ENCODE measurements around the gene MBD5.
"Not testable (repeated sequence)": the region's sequence is repeated elsewhere in the genome, so short reads cannot be mapped to it uniquely, and the experiment has no call there.

Gene MBD5

DNA sequence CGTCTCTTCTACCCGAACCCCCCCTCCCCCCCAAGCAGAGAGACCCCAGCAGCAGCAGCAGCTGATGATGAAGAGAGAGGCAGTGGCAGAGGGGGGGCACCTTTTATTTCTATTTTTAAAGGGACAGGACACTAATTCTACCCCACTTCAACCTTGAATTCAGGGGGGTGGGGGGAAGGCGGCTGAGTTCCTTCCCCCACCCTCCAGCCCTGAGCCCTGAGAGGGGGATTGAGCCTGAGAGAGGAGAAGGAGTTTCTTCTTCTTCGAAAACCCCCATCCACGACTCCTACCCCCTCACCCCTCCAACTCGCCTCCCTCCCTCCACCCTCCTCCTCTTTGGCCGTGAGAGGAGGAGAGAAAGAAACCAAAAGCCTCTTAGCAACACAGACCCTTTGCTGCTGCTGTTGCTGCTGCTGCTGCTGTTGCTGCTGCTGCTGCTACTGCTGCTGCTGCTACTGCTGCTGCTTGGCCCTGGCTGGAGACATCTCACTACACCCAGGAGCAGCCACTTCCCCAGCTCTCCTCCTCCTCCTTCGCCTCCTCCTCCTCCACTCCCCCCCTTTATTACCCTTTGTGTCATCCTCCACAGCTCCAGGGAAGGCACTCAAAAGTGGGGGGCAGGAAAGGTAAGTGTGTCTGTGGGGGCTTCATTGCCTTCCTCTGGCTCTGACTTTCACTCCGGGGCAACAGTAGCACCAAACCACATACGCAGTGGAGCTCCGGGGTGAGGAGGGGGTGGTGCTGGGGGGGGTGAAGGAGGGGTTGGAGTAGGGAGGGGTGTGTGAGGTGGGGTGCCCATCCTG lies at the start of gene MBD5:
TSS of gene MBD5 (plus strand) at position 33 of the 803 bp plus-strand sequence.
- DNase-seq (ENCODE audit: low spot score), result peak; percentile 53

DNA sequence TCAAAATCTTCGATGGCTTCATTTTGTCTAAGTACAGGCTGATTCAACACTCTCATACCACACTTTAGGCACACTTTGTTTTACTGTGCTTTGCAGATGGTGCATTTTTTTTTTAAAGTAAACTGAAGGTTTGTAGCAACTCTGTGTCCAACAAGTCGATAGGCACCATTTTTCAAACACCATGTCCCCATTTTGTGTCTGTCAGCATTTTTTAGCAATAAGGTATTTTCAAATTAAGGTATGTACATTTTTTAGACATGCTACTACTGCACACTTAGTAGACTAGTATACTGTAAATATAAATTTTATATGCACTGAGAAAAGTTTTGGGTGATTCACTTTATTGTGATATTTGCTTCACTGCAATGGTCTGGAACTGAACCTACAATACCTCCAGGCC lies 44.8 kb upstream of the MBD5 start:
- DNase-seq (ENCODE audit: low spot score), result no peak

DNA sequence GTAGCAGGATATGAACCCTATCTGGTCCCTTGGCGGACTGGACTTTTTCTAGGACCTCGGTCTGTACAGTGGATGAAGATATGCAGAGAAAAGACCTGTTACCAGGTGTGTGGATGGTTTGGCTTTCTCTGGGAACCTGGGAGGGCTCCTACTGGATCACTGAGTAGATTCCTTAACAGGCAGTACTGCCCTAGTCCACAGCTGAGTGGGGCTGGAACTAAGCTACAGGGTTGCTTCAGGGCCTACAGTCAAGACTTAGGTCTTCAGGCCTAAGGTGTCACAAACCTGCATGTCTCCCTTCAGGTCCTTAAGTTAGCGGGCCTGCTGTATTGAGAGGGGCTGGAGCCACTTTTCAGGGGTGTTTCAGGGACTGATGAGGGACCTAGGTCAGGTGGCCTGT lies 43.2 kb upstream of the MBD5 start:
- DNase-seq (ENCODE audit: low spot score), result no peak

DNA sequence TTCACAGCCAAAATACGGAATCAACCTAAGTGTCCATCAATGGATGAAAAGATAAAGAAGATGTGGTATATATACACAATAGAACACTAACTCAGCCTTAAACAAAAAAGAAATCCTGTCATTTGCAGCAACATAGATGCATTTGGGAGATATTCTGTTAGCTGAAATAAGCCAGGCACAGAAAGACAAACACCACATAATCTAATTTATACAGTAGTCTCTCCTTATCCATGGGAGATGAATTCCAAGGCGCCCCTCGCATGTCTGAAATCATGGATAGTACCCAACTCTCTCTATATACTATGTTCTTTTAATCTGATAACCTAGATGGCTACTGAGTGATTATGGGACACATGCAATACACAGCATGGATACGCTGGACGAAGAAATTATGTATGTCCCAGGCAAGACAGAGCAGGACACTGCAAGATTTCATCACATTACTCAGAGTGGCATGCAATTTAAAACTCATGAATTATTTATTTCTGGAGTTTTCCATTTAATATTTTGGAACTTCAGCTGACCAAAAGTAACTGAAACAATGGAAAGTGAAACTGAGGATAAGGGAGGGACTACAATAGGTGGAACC lies 39.9 kb upstream of the MBD5 start:
- DNase-seq (ENCODE audit: low spot score), result no peak

DNA sequence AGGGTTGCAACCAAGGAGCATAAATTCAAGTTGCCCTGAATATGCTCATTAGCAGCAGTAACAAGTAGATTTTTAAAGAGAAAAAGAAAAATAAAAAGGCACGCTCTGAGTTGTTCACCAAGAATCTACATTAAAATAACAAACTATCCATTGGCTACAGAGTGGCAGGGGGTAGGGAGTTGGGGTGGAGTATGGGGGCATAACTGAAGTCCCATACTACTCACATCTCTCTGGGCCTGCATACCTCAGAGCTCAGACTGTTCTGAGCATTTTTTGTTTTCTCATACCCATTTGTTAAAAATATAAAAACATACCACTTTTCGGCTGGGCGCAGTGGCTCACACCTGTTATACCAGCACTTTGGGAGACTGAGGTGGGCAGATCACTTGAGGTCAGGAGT lies 31.8 kb upstream of the MBD5 start:
- DNase-seq (ENCODE audit: low spot score), result no peak

DNA sequence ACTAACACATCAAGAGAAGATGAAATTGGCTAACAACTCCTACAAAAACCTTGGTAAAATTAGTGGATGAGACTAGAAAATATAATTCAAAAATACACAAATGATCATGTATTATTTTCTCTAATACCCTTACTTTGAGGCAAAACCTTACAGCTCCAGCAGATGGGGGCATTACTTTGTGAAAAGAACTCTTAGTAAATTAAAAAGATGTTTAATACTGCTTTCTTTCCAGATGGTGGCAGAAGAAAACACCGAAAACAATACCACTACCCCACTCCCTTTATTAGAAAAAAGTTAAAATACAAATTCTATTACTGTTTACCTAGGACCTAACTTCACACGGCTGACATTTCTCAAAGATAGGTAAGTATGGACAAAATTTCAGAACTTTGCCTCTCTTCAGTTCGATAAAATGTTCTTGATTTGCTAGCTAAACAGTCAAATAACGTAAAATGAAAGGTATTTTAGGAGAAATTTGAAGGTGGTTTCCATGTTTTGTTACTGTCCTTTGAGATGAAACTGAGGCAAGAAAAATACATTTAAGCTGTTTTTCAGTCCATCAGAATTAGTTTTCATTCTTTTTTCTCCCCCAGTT lies 31.0 kb upstream of the MBD5 start:
- DNase-seq (ENCODE audit: low spot score), result peak; percentile 36

DNA sequence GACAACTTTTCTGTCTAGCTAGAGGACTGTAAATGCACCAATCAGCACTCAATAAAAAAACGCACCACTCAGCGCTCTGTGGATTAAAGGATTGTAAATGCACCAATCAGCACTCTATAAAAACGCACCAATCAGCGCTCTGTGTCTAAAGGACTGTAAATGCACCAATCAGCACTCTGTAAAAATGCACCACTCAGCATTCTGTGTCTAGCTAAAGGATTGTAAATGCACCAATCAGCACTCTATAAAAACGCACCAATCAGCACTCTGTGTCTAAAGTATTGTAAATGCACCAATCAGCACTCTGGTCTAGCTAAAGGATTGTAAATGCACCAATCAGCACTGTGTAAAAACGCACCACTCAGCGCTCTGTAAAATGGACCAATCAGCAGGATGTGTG lies 25.9 kb upstream of the MBD5 start:
- not testable (repeated sequence) for DNase-seq (ENCODE audit: low spot score)

DNA sequence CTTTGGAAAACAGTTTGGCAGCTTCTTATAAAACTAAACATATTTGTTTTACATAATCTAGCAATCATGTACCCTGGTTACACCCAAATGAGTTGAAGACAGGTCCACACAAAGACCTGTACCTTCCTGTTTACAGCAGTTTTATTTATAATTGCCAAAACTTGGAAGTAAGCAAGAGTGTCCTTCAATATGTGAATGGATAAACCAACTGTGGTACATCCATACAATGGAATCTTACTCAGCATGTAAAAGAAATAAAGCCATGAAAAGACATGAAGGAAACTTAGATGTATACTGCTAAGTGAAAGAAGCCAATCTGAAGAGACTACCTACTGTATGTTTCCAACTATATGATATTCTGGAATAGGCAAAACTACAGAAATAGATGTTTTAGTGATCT lies 24.1 kb upstream of the MBD5 start:
- no peak for DNase-seq (ENCODE audit: low spot score)

DNA sequence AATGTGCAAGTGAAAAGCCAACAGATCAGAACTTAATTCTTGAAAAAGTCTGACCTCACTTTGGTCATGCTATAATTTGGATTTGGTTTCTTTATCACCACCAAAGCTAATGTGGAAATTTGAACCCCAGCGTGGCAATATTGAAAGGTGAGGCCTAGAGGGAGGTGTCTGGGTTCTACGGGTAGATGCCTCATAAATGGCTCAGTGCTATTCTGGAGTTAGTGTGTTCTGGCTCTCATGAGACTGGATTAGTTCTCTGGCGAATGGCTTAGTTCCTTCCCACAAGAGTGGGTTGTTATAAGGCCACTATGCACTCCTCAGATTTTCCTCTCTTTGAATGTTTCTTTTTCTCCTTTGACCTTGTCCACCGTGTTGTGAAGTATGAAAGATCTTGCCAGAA lies 22.7 kb upstream of the MBD5 start:
- DNase-seq (ENCODE audit: low spot score), result no peak

DNA sequence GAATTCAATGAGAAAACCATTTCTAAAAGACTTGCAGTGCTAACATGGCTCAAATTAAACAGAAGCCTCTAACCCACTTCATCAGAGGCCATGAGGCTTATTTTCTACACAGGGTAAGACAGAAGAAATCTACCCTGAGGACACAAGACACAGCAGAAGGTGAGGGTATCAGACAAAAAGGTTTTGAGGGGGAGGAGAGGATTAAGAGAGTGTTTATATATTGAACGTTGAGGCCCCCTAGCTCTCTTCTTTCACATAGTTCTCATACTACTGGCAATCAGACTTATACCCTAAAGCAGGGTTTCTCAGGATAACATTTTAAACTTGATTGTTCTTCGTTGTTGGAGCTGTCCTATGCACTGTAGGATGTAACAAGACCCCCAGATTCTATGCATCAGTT lies 21.8 kb upstream of the MBD5 start:
- no peak for DNase-seq (ENCODE audit: low spot score)

DNA sequence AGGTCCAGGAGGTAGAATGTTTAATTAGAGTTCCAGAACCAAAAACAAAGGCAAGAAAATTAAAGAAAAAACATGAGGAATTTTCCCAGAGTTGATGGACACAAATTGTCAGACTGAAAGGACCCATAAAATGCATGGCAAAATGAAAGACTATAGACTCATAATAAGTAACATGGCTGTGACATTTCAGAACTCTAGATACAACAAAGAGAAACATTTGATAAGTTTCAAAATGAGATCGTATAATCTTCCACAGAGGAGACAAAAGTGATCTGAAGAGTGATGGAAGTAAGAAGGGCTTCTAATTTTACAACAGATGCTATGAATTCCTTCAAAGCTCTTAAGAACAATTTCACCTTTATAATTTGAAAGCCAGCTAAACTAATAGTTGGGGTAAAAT lies 20.8 kb upstream of the MBD5 start:
- DNase-seq (ENCODE audit: low spot score), result no peak

DNA sequence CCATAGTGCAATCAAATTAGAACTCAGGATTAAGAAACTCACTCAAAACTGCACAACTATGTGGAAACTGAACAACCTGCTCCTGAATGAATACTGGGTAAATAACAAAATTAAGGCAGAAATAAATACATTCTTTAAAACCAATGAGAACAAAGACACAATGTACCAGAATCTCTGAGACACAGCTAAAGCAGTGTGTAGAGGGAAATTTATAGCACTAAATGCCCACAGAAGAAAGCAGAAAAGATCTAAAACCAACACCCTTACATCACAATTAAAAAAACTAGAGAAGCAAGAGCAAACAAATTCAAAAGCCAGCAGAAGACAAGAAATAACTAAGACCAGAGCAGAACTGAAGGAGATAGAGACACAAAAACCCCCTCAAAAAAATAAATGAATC lies 18.5 kb upstream of the MBD5 start:
- DNase-seq (ENCODE audit: low spot score), result not testable (repeated sequence)

DNA sequence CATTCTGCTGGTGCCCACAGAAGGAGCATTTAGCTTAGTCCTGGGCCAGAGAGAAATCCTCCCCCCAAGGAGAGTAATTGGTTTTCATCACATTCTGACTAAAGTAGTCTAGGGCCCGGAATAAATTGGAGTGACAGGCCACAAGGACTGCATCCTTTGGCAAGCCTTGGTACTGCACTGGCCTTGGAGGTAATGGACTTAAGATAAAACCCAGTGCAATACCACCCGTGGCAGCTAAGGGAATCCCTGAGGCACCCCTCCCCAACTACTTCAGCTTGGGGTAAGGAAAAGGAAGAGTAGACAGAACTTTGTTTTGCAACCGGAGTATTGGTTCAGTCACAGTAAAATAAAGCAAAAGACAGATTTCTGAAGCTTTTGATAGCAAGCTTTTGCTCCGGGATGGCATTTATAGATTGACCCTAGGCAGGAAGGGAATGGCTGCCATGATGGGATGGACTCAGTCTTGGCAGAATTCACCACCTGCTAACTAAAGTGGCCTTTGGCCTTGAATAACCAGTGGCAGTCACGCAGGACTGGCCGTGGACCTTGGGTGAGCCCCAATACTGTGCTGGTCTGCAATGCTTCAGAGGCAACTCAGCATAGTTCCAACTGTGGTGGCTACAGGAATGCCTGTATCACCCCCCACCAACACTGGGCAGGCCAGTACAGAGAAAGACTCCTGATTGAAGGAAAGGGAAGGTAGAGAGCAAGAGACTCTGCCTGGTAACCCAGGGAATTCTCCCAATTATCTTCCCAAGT lies 14.5 kb upstream of the MBD5 start:
- DNase-seq (ENCODE audit: low spot score), result no peak

DNA sequence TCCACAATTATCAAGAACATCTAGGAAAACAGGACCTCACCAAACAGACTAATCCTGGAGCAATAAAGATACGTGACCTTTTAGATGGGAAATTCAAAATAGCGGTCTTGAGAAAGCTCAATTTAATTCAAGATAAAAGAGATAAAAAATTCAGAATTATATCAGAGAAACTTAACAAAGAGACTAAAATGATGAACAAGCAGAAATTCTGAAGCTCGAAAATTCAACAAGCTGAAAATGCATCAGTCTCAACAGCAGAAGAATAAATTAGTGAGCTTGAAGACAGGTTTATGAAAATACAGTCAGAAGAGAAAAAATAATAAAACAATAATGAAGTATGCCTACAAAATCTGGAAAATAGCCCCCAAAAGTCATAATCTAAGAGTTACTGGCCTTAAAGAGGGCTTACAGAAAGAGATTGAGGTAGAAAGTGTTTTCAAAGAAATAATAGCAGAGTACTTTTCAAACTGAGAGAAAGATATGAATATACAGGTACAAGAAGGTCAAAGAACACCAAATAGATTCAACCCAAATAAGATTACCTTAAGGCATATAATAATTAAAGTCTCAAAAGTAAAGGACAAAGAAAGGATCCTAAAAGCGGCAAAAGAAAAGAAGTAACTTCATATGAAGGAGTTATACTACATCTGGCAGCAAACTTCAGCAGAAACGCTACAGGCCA lies 13.5 kb upstream of the MBD5 start:
- DNase-seq (ENCODE audit: low spot score), result no peak

DNA sequence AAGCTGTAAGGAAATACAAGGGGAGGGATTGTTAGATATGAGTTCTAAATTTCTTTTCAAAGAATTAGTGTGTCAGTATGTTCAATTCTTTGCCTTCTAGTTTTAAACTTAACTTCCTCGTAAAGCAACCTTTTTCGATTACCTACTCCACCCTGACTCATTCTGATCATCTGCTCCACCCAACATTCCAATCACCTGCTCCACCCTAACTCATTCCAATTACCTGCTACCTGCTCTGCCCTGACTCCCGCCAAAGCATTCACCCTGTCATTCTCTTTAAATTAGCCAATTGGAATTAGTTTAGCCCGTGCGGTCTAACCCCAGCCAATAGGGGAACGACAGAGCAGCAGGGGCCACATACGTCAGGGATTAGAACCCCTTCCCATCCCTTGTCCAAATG lies 12.5 kb upstream of the MBD5 start:
- not testable (repeated sequence) for DNase-seq (ENCODE audit: low spot score)

DNA sequence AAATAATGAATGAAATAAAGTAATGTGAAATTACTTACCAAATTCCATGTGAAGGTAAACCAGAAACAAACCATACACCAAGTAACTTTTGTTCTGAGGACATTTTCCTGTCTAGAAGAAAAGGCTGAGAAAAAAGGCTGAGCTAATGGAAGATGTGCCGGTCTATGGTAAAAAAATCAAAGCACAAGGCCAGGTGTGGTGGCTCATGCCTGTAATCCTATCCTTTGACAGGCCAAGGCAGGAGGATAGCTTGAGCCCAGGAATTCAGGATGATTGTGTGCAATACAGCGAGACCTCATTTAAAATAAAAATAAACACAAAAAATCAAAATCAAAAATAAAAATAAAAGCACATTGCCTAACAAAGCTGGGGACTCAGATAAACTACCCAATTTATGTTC lies 7.0 kb upstream of the MBD5 start:
- no peak for DNase-seq (ENCODE audit: low spot score)

DNA sequence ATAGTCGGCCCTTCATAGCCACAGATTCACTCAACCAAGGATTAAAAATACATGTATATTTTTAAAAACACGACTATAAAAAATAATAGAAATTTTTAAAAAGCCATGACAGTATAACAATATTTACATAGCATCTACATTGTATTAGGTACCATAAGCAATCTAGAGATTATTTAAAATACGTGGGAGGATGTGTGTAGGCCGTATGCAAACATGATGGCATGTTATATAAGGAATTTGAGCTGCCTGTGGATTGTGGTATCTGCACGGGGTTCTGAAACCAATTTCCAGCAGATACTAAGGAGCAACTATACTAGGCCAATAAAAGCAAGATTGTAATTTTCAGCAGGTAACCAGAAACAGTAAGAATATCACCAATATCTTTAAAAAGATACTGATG lies 6.3 kb upstream of the MBD5 start:
- DNase-seq (ENCODE audit: low spot score), result no peak

DNA sequence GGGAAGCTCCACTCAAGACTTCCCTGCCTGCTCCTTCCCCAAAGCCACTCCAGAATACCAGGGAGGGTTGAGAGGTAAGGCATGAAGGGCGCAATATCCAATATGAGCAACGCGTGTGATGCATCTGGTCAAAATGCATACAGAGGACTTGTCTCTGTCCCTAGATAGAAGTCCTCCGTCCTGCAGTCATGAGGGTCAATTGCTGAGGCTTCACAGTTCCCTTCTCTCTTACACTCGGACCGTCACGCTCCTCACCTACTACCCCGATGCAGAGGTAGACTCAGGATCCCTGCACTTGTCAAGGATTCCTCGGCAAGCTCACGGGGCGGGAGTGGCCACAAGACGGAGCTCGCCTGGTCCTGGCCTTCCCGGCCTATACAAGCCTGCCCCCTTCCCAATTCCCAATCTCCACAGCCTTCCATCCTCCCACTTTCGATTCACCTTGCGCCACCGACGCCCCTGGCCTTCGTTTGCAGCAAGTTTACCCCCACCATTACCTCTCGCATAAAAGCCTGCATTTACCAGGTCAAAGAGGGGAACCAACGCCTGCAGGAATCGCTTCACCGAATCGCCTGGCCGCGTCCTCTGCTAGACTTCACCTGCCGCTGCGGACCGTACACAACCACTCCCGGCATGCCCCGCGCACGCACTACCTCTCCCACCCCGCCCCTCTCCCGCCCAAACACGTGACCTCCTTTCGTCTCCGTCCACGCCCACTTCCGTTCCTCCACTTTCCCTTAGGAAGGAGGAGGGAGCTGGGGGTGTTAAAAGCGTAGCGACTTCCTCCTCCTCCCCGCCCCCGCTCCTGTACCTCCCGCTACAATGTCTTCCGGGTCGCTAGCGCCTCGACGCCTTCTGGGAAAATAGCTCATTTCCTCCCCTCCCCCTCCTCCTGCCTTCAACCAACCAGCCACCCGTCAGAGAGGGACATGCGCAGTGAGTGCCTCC lies 506 bp upstream of the MBD5 start, which contains the start of gene ORC4:
TSS of gene ORC4 (minus strand) at position 627 of the 948 bp plus-strand sequence. CDS start 44,779 bp downstream, outside the sequence.
- DNase-seq (ENCODE audit: low spot score), result peak; percentile 99

DNA sequence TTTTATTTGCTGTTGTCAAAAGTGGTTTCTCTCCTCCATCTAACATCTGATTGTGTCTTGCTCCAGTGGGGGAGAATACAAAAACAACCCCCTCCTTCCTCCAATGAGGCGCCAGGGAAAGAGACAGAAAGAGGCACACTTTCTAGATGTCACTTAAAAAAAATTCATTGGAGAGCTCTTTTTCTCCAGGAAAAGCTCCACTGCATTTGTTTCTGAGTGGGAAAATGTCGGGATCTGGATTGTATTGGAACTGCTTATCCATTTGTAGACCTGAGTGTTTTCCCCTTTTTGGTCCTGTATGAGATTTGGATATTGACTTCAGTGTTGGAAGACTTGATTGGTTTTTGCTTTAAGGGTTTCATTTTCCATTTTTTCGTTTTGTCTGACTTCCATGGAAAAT lies 995 bp downstream of the MBD5 start:
- DNase-seq (ENCODE audit: low spot score), result no peak

DNA sequence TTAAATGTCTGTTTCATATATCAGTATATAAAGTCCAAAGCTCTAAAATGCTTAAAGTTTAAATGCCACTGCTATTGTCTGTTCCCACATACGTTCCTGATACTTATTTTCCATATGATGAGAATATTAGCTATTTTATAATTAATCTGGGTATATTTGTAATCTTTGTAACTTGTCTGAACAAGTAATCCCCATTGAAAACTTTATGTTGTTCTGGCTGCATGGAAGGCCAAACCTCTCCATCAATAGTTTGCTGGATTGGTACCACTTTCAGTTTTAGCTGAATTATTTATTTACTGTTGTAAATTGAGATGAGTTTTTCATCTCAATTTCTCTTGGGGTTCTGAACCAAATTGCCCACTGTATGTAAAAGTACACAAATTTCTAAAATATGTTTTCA lies 1.5 kb downstream of the MBD5 start:
- DNase-seq (ENCODE audit: low spot score), result no peak

DNA sequence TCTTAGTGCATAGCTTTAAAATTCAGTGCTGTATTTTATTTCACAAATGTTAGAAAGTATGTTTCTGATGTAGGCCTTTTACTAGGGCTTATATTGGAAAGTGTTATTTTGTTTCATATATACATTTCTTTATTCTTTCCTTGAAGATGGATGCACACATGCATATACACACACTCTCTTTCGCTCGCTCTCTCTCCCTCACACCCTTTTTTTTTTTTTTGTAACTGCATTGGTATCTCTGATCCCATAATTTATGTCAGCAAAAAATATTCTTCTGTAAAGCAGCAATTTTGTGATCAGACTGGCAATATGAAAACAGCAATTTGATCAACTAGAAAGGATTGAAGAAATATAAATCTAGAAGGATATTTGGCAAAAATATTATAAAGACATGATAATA lies 2.0 kb downstream of the MBD5 start:
- no peak for DNase-seq (ENCODE audit: low spot score)

Measured in SW480 (cell line).